GM19438 (cell line): Measurements from ENCODE around the gene SLC34A2.
"Not testable (repeated sequence)": the region's sequence is repeated elsewhere in the genome, so short reads cannot be mapped to it uniquely, and the experiment has no call there.

Experiments used
- ATAC-seq: cut with Tn5 transposase; IDR thresholded peaks from one replicate; pipeline ENCODE4 v1.9.1; 2021; ENCODE audit warnings: low read depth; ENCODE audit not compliant: unreplicated experiment

SLC34A2 gene

DNA sequence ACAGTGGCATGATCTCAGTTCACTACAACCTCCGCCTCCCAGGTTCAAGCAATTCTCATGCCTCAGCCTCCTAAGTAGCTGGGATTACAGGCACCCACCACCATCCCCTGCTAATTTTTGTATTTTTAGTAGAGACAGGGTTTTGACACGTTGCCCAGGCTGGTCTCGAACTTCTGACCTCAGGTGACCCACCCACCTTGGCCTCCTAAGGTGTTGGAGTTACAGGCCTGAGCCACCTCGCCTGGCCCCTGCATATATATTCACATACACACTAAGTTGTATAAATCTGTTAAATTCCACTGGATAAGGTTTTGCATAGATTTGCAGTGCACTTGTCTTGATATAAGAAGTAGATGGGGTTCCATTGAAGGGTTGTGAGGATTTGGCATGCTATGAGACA lies 5.8 kb downstream of the SLC34A2 start:
- ATAC-seq: not testable (repeated sequence)

DNA sequence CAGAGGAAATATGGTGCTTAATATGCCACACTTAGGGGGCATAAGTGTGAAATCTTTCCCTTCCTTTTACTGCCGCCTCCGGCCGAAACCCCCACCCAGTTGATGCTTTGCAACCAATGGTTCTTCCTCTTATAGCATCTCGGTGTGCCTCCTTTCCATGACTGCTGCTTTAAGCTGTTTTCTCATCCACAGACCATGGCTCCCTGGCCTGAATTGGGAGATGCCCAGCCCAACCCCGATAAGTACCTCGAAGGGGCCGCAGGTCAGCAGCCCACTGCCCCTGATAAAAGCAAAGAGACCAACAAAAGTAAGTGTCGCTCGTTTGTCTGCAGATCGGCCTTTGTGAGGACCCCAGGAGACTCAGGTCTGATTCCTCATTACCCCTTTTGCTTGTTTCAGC lies 6.7 kb downstream of the SLC34A2 start:
- no peak for ATAC-seq

DNA sequence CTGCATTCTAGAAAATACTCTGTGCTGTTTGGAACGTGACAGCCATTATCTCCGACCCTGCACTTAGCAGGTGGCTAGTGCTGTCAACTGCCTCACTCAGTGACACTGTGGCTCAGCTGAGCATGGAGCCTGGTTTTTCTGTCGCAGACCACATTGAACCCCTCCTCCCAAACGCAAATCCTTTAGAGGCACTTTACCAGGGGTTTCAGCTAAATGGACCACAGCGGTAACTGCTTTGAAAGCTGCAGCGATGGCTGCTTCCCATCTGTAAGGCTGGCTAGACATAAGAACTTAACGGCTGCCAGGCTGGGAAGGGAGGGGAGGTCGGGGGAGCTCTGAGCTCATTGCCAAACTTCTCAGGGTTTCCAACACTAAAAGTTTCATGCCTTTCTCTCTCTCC lies 8.1 kb downstream of the SLC34A2 start:
- no peak for ATAC-seq

DNA sequence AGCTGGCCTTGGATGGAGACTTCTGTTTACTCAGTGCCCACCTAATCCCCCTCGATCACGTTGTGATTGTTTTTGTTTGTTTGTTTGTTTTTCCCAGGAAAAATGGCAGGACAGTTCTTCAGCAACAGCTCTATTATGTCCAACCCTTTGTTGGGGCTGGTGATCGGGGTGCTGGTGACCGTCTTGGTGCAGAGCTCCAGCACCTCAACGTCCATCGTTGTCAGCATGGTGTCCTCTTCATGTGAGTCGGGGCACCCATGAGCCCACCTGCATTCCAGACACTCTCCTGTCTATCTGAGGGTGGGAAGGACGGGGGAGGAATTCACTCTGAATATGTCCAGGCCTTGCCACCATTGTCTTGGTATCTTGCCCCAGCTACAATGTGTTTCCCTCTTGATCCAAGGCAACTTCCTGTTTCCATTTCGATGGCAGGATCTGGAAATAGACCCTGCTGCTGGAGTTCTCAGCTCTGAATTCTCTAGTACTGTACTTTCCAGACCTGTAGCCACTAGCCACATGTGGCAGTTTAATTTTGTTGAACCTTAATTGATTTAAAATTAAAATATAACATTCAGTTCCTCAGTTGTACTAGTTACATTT lies 10.5 kb downstream of the SLC34A2 start:
- ATAC-seq: no peak

DNA sequence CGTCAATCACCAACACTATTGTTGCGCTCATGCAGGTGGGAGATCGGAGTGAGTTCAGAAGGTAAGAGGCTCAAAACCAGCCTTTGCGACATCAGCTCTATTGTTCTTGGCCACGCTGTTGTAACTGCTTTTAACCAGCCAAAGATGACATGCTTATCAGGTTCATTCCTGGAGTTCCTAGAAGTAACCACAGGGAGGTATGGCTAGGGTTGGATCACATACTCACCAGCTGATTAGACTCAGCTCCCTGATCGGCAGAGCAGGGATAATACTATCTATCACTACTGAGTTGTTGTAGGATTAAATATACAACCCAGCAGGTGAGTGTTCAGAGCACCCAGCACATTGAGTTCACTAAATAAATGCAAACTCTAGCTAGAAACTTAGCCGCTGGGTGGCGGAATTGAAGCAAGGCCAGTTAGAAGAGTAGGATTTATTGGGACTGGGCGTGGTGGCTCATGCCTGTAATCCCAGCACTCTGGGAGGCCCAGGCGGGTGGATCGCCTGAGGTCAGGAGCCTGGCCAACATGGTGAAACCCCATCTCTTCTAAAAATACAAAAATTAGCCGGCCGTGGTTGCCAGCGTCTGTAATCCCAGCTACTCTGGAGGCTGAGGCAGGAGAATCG lies 12.4 kb downstream of the SLC34A2 start:
- no peak for ATAC-seq

DNA sequence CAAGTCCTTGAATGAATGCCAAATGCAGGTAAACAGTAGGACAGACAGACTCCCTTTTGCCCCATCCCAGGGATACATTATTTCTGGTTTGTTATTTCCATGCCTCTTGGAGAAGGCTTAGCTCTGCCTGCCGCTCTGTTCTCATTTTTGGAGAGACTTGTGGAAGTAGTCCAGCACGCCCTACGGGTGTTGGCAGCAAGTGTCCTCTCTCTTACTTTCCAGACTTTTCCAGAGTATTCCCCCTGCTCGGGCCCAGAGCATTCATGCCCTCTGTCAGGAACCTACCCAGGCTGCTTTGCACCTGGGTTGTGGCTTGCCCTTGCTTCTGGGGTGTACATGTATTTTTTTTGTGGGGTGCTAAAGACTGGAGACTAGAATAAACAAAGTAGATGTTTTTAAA lies 15.3 kb downstream of the SLC34A2 start:
- ATAC-seq: no peak

DNA sequence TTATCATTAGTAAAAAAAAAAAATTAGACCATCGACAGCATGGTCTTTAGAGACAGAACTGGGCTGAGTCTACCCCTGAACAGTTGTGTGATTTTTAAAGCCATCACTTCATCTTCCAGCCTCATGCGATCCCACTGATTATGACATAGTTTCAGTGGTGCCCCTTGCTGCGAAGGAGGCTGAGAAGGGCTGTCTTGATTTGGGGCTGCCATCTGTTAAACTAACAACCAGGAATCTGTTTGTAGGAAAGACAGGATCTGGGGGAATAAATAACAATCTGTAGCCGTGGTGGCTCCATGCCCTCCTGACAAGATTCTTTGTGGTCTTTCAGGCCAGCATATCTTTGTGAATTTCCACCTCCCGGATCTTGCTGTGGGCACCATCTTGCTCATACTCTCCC lies 17.1 kb downstream of the SLC34A2 start:
- ATAC-seq: no peak

DNA sequence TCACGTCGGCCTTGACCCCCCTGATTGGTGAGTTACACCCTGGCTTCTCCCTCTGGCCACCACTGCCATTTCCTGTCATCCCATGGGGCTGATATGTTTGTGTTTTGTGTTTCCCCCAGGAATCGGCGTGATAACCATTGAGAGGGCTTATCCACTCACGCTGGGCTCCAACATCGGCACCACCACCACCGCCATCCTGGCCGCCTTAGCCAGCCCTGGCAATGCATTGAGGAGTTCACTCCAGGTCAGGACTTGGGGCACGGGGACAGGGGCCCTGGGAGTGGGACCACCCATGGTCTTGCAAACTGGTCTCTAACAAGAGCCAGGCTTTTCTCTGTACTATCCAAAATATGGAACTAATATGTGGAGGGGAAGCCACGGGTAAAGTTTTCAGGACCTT lies 18.7 kb downstream of the SLC34A2 start:
- no peak for ATAC-seq

DNA sequence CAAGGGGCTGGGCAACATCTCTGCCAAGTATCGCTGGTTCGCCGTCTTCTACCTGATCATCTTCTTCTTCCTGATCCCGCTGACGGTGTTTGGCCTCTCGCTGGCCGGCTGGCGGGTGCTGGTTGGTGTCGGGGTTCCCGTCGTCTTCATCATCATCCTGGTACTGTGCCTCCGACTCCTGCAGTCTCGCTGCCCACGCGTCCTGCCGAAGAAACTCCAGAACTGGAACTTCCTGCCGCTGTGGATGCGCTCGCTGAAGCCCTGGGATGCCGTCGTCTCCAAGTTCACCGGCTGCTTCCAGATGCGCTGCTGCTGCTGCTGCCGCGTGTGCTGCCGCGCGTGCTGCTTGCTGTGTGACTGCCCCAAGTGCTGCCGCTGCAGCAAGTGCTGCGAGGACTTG lies 20.6 kb downstream of the SLC34A2 start:
- ATAC-seq: no peak

DNA sequence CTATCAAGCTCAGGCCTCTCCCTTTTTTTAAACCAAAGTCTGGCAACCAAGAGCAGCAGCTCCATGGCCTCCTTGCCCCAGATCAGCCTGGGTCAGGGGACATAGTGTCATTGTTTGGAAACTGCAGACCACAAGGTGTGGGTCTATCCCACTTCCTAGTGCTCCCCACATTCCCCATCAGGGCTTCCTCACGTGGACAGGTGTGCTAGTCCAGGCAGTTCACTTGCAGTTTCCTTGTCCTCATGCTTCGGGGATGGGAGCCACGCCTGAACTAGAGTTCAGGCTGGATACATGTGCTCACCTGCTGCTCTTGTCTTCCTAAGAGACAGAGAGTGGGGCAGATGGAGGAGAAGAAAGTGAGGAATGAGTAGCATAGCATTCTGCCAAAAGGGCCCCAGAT lies 21.5 kb downstream of the SLC34A2 start:
- ATAC-seq: no peak

DNA sequence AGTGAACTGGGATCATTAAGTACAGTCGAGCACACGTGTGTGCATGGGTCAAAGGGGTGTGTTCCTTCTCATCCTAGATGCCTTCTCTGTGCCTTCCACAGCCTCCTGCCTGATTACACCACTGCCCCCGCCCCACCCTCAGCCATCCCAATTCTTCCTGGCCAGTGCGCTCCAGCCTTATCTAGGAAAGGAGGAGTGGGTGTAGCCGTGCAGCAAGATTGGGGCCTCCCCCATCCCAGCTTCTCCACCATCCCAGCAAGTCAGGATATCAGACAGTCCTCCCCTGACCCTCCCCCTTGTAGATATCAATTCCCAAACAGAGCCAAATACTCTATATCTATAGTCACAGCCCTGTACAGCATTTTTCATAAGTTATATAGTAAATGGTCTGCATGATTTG lies 22.3 kb downstream of the SLC34A2 start:
- no peak for ATAC-seq

DNA sequence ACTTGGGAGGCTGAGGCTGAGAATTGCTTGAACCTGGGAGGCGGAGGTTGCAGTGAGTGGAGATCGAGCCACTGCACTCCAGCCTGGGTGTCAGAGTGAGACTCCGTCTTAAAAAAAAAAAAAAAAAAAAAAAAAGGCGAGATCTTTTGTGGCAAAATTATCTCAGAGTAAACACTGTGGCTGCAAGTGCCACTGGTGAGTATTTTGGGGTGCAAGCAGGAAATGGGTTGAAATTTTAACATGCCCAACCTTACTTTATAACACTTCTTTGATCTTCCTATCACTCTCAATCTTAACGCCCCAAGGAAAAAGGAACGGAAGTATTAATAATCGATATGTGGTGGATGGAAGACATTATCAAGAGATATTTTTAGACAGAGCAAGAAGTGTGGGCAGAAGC lies 32.1 kb downstream of the SLC34A2 start:
- no peak for ATAC-seq

DNA sequence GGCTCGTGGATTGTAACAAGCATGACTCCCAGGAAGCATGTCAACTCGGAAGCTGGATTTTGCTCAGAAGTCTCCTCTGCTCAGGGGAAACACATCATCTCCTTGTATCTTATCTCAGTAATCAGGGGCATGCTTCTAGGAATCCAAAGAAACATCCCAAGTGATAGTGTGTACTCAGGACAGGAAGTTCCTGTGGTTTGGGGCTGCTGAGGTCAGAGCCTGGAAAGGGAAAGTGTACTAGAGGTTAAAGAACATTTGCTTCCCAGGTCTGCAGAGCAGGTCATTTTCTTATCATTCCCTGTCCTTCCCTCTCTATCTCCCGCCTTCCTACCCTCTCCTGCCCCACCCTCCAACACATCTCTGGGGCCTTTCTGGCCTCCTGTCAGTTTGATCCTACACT lies 38.8 kb downstream of the SLC34A2 start:
- no peak for ATAC-seq

DNA sequence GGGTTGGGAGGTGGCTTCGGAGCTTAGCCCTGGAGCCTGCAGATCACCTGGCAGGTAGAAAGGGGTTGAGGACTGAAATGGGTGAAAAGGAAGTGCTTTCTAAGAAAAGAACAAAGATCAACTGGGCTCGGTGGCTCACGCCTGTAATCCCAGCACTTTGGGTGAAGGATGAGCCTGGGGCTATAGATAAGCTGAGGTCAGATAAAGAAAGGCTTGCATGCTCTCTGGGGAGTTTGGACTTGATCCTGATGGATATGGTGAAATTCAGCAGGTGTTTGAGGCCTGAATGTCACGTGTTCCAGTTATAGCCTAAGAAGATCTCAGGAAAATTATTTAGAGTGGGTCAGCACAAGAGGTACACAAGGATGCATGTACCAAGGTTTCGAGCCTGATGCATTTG lies 40.8 kb downstream of the SLC34A2 start:
- ATAC-seq: no peak

DNA sequence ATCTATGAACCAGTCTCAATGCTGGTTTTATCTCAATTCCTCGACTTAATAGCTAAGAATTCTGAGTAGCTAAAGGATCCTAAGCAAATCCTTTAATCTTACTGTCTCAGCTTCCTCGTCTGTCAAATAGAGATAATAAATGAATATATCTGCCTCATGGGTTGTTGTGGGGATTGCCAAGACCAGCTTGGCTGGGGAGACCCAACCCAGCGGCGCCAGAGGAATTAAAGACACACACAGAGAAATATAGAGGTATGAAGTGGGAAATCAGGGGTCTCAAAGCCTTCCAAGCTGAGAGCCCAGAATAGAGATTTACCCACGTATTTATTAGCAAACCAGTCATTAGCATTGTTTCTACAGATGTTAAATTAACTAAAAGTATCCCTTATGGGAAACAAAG lies 41.9 kb downstream of the SLC34A2 start:
- no peak for ATAC-seq

DNA sequence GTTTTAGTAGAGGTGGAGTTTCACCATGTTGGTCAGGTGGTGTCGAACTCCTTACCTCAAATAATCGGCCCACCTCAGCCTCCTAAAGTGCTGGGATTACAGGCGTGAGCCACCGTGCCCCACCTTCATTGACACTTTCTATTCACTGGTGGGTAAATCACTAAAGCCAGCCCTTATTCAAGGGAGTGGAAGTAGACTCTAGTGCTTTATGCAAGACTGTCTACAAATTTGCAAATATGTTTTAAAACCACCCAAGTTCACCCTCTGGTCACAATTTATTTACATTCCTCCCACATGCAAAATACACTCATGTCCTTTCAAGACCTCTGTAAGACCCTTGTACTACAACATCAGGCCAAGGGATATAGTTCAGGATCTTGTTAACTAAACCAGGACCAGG lies 45.0 kb downstream of the SLC34A2 start:
- no peak for ATAC-seq

DNA sequence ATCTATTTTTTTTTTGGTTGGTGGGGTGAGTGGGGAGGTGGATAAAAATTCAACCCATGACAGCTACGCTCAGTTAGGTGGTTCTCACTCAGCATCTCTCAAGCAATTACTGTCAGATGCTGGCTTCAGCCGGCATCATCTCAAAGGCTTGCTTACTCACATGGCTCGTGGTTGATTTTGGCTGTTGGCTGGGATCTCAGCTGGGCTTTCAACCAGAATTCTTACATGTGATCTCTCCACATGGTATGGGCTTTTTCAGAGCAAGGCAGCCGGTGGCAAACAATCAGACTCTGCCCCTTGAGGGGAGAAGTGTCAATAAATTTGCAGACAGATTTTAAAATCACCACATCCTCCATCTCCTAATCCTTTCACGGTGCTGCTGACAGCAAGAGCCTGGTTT lies 47.2 kb downstream of the SLC34A2 start:
- ATAC-seq: no peak

DNA sequence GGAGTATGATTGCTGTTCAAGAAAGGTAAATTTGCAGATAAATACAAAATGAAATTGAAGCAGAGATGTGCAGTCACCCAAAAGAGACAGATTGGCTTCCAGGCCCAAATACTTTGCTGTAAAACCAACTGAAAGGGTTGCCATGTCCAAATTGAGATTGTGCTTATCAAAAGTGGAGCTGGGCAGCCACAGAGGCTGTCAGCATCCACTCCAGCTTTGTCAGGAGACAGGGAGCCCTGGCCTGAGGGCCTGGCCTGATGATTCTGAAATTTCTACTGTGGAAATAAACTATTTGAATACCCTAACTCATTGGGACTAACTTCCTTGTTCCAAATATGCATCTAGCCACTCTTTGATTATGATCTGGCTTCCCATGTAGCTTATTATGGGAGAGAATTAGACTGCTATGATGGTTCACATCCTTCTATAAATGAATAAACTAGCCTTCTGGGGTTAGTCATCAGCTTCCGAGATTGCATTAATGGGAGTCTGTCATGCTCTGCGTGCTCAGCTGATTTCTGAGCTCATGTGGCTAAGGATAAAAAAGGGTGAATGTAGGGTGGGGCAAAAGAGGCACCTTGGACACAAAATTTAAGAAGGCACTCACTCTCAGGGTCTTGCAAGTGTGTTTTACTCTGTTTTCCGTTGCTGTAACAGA lies 48.2 kb downstream of the SLC34A2 start:
- ATAC-seq: no peak

DNA sequence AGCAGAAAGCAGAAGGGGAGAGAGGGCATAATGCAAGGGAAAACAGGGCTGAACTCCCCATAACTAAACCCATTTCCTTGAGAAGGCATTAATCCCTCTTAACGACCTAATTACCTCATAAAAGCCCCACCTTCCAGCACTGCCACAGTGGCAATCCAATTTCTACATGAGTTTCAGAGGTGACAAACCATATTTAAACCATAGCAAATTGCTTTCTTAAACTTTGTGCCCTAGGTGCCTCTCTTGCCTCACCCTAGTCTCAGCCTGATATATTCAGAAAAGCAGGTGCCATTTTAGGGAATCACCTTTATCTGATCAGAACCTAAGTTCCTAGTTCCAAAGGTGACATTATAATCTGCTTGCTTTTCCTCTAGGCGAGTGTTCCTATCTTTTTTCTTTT lies 48.9 kb downstream of the SLC34A2 start:
- no peak for ATAC-seq

DNA sequence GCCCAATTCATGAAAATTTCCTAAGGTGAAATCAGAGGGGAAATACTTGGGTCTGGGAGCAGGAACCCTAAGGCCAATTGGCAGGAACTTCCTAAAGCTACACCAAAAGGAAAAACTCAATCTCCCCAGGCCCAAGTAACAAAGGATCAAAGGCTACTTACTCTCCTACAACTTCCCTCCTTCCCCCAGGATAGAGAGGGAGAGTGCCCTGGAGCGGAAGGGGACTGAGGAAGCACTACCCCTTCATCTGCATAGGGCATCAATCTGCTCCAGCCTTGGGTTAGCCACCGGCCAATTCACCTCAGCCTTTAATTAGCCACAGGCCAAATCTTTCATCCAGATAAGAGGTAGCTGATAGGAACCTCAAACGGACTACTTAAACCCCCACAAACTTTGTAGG lies 55.0 kb downstream of the SLC34A2 start:
- no peak for ATAC-seq

DNA sequence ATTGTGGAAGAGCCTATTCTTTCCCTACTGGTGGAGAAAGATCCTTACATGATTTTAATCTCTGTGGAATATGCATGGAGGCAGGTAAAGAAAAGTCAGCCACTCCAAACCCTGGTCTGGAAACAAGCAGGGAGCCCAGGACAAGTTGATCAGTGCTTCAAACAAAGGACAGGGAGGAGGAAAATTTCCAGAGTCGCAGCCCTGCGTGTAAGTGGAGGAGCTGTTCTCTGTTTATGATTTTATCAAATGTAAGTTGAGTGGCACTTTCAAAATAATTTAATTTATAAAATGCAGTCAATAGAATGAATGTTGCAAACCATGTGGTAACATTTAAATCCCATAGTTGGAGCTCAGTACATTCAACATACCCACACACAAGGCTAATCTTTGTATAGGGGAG lies 57.0 kb downstream of the SLC34A2 start:
- no peak for ATAC-seq

DNA sequence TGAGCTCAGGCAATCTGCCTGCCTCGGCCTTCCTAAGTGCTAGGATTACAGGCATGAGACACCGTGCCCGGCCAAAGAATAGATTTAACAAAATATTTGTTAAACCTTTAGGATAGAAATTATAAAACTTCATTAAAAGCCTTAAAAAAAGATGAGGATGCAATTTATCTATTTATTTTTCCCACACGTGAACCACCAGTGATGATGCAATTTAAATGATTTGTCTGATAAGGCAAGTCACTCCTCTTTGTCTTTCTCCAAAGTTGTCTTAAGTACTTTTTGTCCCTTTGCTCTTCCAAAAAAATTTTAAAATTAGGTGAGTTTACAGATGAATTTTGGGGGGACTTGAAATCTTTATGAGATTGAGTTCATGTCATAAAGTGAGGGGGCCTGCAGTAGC lies 58.2 kb downstream of the SLC34A2 start:
- ATAC-seq: no peak
